Measurements from ENCODE around the gene FGD5.
A peak's percentile ranks its signal among the peaks of the same experiment; 100 is the strongest.

FGD5 gene

DNA sequence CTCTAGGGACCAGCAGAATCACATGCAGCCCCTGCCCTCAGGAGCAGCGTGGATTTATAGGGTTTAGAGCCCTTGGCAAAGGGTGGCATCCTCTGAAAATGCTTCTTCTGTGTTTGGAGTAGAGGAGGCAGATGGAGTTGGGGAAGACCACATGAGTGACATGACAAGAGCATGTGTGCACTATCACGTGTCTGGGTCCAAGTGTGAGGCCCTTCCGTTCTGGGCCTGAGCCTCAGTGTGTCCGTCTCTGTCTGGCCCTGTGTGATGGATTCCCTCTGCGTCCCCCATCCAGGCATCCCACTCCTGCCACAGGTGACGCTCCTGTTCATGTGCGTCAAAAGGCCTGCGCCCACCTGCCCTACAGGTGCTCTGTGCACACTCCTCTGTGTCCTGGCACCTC, 30.1 kb downstream of the FGD5 start:
- H3K27me3 ChIP-seq (ENCODE audit: insufficient read depth, low read length) = no peaks in the 10 kb centered on the region
- H3K9ac ChIP-seq (ENCODE audit: low read depth, low read length) = no peak overlapping the region
- no peak overlapping the region for H3K4me3 ChIP-seq (ENCODE audit: low read length)
- H3K27ac ChIP-seq (ENCODE audit: low read length) = no peak overlapping the region
- H3K4me1 ChIP-seq (ENCODE audit: insufficient read depth, low read length) = peaks cover 34% of the 10 kb centered on the region
- H3K9me3 ChIP-seq (ENCODE audit: insufficient read depth, low read depth, low read length) = no peaks in the 10 kb centered on the region
- no peaks in the 10 kb centered on the region for H3K36me3 ChIP-seq (ENCODE audit: insufficient read depth, low read depth, low read length)

DNA sequence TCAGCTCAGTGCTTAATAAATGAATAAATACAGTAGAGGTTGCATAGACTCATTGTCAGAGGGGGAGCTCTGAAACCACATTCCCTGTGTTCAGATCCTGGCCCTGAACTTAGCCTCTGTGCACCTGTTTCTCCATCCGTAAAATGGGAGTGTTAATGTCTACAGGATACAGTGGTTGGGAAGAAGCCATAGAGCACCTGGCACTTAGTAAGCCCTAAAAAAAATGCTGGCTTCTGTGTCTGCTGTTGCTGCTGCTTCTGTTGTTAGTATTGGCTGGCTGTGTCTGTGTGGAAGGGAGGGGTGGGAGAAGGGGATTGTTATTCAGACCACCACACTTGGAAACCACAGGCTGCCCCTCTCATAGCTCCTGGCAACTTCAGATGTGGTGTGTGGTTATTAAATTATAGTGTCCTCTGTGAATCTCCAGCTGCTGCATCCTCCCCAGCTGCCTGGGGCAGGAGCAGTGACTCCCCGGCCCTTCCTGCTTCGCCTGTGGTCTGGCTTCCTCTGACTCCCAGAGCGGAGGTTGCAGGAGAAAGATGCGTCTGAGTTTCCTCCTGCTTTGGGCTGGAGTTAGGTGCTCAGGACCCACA, 31.0 kb downstream of the FGD5 start:
- H3K9ac ChIP-seq (ENCODE audit: low read depth, low read length) = no peak overlapping the region
- no peaks in the 10 kb centered on the region for H3K27me3 ChIP-seq (ENCODE audit: insufficient read depth, low read length)
- H3K4me3 ChIP-seq (ENCODE audit: low read length) = no peak overlapping the region
- H3K27ac ChIP-seq (ENCODE audit: low read length) = no peak overlapping the region
- H3K9me3 ChIP-seq (ENCODE audit: insufficient read depth, low read depth, low read length) = no peaks in the 10 kb centered on the region
- no peaks in the 10 kb centered on the region for H3K36me3 ChIP-seq (ENCODE audit: insufficient read depth, low read depth, low read length)
- peaks cover 34% of the 10 kb centered on the region for H3K4me1 ChIP-seq (ENCODE audit: insufficient read depth, low read length)

DNA sequence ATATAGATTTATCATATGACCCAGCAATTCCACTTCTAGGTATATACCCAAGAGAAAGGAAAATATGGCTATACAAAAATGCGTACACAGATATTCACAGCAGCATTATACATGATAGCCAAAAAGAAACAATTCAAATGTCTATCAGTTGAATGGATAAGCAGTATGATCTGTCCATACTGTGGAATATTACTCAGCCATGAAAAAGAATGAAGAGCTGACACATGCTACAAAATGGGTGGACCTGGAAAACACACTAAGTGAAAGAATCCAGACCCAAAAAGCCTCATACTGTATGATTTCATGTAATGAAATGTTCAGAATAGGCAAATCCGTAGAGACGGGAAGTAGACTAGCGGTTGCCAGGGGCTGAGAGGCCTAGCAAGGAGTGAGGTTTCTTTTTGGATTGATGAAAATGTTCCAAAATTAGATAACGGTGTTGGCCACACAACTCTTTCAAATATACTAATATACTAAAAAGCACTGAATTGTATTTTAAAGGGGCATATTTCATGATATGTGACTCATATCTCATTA, 33.4 kb downstream of the FGD5 start:
- Histone ChIP-seq H3K4me3 (ENCODE audit: low read length) (no peak overlapping the region), H3K9ac (ENCODE audit: low read depth, low read length) (no peak overlapping the region), H3K27ac (ENCODE audit: low read length) (no peak overlapping the region), H3K4me1 (ENCODE audit: insufficient read depth, low read length) (peaks cover 17% of the 10 kb centered on the region), H3K9me3 (ENCODE audit: insufficient read depth, low read depth, low read length) (no peaks in the 10 kb centered on the region), H3K27me3 (ENCODE audit: insufficient read depth, low read length) (no peaks in the 10 kb centered on the region), H3K36me3 (ENCODE audit: insufficient read depth, low read depth, low read length) (no peaks in the 10 kb centered on the region)

DNA sequence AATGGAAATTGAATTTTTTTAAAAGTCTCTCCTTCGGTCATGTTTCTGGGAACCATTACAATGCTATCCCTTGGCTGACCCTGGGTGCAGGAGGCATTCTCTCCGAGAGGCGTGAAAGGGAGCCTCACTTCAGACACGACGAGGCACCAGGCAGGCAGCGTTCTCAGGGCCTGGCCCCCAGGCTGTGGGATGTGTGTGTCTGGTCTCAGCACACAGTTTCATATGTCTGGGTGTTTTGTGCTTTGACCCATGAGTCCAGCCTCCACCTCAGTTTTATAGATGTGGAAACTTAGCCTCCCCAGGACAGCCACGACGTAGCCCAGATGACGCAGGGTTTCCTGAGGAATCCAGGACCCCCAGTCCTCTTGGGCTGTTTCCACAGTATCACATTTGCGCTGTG, 34.0 kb downstream of the FGD5 start:
- no peak overlapping the region for H3K4me3 ChIP-seq (ENCODE audit: low read length)
- 0 out of 2 replicates have a peak overlapping the region, but pooled peaks have one; percentile 35 for H3K9ac ChIP-seq (ENCODE audit: low read depth, low read length)
- H3K9me3 ChIP-seq (ENCODE audit: insufficient read depth, low read depth, low read length) = no peaks in the 10 kb centered on the region
- H3K27me3 ChIP-seq (ENCODE audit: insufficient read depth, low read length) = no peaks in the 10 kb centered on the region
- no peaks in the 10 kb centered on the region for H3K36me3 ChIP-seq (ENCODE audit: insufficient read depth, low read depth, low read length)
- no peak overlapping the region for H3K27ac ChIP-seq (ENCODE audit: low read length)
- peaks cover 12% of the 10 kb centered on the region; the same call in 1 of the 2 replicates for H3K4me1 ChIP-seq (ENCODE audit: insufficient read depth, low read length)

DNA sequence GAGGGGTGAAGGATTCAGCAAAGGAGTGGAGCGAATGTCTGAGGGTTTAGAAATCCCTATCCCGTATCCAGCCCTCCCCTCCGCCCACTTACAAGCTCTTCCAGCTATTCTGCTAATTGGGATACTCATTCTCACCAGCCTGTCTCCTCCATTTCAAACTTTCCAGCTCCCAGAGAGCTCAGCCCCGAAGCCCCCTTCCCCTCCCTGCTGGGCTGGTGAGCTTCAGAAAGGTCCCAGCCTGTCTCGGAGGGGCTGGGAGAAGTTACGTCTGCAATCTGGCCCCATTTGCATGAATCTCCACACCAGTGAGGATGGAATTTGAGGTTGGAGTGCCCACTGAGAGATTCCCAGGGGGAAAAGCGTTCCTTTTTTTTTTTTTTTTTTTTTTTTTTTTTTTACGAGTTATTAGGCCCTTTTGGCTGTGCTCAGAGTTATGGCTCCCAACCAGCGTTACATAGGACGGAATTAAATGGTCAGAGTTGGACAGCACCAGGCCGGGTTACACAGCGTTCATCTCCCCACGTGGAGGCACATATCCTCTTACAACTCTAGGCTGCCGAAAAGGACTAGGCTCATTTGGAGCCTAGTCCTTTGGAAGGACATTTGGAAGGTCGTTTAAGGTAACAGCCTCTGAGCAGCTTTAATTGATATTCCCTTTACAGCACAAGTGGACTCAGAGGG, 34.6 kb downstream of the FGD5 start:
- H3K36me3 ChIP-seq (ENCODE audit: insufficient read depth, low read depth, low read length) = no peaks in the 10 kb centered on the region
- H3K9me3 ChIP-seq (ENCODE audit: insufficient read depth, low read depth, low read length) = no peaks in the 10 kb centered on the region
- no peak overlapping the region for H3K4me3 ChIP-seq (ENCODE audit: low read length)
- 0 out of 2 replicates have a peak overlapping the region, but pooled peaks have one; percentile 35 for H3K9ac ChIP-seq (ENCODE audit: low read depth, low read length)
- H3K4me1 ChIP-seq (ENCODE audit: insufficient read depth, low read length) = peaks cover 7% of the 10 kb centered on the region; the same call in 1 of the 2 replicates
- no peak overlapping the region for H3K27ac ChIP-seq (ENCODE audit: low read length)
- H3K27me3 ChIP-seq (ENCODE audit: insufficient read depth, low read length) = no peaks in the 10 kb centered on the region

DNA sequence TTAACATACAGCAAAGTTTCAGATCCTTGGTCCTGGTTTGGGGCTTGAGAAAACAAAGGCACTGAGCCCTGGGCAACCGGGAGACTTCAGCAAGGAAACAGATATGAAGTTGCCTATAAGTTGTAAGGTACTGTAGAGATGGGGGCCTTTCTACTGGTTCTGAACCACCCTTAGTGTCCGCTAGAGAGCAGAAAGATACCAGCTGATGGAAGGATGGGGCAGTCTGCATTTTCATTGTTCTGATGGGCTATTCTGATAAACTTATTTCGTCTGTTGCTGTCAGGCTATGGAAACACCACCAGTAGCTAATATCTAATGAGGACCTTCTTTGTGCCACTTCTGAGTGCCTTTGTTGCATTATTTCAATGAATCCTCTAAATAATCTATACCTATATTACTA, 38.7 kb downstream of the FGD5 start:
- Histone ChIP-seq H3K9me3 (ENCODE audit: insufficient read depth, low read depth, low read length) (no peaks in the 10 kb centered on the region), H3K27me3 (ENCODE audit: insufficient read depth, low read length) (no peaks in the 10 kb centered on the region), H3K4me1 (ENCODE audit: insufficient read depth, low read length) (peaks cover 3% of the 10 kb centered on the region; the same call in 1 of the 2 replicates), H3K36me3 (ENCODE audit: insufficient read depth, low read depth, low read length) (no peaks in the 10 kb centered on the region), H3K9ac (ENCODE audit: low read depth, low read length) (no peak overlapping the region), H3K4me3 (ENCODE audit: low read length) (no peak overlapping the region), H3K27ac (ENCODE audit: low read length) (no peak overlapping the region)

DNA sequence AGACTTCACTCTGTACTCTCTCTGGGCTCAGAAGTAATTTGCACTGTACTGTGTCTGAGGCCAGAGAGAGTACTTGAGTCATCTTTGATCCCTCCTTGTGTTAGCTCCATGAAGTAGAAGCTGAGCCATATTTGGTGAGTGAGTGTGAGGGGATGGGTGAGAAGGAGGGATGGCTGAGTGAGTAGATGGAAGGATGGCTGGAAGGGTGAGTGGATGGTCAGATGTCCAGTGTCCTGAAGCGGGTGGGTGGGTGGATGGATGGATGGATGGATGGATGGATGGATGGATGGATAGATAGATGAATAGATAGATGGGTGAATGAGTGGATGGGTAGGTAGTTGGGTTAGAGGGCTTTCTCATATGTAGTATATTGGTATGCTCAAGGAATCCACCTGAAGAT, 39.3 kb downstream of the FGD5 start:
- peaks cover under 1% of the 10 kb centered on the region; the same call in 1 of the 2 replicates for H3K4me1 ChIP-seq (ENCODE audit: insufficient read depth, low read length)
- H3K9me3 ChIP-seq (ENCODE audit: insufficient read depth, low read depth, low read length) = no peaks in the 10 kb centered on the region
- H3K27me3 ChIP-seq (ENCODE audit: insufficient read depth, low read length) = no peaks in the 10 kb centered on the region
- H3K4me3 ChIP-seq (ENCODE audit: low read length) = no peak overlapping the region
- H3K27ac ChIP-seq (ENCODE audit: low read length) = no peak overlapping the region
- no peaks in the 10 kb centered on the region for H3K36me3 ChIP-seq (ENCODE audit: insufficient read depth, low read depth, low read length)
- H3K9ac ChIP-seq (ENCODE audit: low read depth, low read length) = no peak overlapping the region

DNA sequence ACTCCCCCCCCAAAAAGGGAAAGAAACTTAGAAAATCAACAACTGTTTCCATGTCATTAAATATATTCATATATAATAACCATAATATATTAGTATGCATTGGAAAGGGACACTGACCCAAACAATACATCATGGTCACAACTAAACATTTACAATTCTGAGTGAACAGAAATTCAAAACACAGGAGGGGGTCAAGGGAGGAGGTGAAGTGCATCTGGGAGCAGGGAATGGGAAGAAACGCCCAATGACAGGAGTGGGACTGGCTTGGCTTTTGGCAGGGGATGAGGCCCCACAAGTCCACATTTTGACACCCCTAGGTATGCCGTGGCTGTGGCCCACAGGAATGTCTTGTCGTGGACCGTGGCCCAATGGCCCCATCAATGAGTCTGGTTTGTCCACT, 41.1 kb downstream of the FGD5 start:
- no peak overlapping the region for H3K27ac ChIP-seq (ENCODE audit: low read length)
- no peak overlapping the region for H3K9ac ChIP-seq (ENCODE audit: low read depth, low read length)
- H3K36me3 ChIP-seq (ENCODE audit: insufficient read depth, low read depth, low read length) = no peaks in the 10 kb centered on the region
- H3K9me3 ChIP-seq (ENCODE audit: insufficient read depth, low read depth, low read length) = no peaks in the 10 kb centered on the region
- H3K4me1 ChIP-seq (ENCODE audit: insufficient read depth, low read length) = peaks cover 12% of the 10 kb centered on the region; the same call in 1 of the 2 replicates
- H3K4me3 ChIP-seq (ENCODE audit: low read length) = no peak overlapping the region
- no peaks in the 10 kb centered on the region for H3K27me3 ChIP-seq (ENCODE audit: insufficient read depth, low read length)

DNA sequence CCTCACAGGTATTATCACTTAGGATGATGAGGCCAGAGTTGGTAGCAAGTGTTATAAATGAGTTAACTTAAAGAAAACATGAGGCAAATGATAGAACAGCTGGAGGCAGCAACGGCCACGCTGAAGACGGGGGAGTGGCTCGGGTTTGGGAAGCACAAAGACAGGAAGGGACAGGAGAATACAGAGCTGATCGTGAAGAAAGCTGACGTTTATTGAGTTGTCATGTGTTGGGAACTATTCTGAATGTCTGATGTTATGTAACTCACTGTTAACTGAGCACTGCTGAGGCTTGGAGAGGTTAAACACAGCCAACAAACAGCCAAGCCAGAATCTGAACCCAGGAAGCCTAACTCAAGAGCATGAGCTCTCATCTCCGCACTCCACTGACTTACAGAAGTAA, 42.3 kb downstream of the FGD5 start:
- peaks cover 12% of the 10 kb centered on the region; the same call in 1 of the 2 replicates for H3K4me1 ChIP-seq (ENCODE audit: insufficient read depth, low read length)
- no peak overlapping the region for H3K9ac ChIP-seq (ENCODE audit: low read depth, low read length)
- H3K36me3 ChIP-seq (ENCODE audit: insufficient read depth, low read depth, low read length) = no peaks in the 10 kb centered on the region
- H3K27ac ChIP-seq (ENCODE audit: low read length) = no peak overlapping the region
- no peaks in the 10 kb centered on the region for H3K27me3 ChIP-seq (ENCODE audit: insufficient read depth, low read length)
- H3K9me3 ChIP-seq (ENCODE audit: insufficient read depth, low read depth, low read length) = no peaks in the 10 kb centered on the region
- H3K4me3 ChIP-seq (ENCODE audit: low read length) = no peak overlapping the region

DNA sequence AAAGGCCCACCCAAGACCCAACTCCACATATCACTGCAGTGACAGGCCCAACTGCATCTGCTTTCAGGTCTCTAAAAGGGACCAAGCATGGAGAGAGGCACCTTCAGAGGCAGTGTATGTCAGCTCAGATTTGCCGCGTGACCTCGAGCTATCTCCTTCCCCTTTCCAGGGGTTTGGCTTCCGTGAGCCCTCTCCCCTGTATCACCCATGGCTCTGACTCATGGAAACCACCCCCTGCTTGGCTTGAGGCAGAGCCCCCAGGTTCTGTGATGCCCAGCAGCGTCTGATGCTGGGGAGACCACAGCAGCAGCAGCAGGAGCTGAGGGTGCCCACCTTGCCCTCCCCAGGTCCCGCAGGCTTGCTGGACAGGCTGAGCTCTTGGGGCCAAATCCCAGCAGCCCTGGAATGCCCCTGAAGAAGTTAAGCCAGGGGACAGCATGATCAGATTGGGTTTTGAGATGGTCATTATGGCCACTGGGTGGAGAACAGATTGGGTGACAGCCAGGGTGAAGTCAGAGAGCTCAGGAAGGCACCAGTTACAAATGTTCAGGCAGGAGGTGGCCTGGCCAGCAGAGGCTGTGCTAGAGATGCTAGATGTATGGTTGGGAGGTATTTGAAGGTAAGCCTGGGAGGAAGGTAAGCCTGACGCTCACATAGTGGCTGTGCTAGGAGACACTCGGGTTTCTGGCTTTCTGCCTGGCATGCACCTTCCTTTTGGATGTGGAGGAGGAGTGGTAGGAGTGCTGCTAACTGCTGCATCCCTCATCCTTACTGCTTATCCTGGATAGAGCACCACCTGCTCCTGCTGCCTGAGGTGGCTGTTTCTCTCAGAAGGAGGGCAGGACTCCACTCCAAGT, 42.9 kb downstream of the FGD5 start:
- no peak overlapping the region for H3K9ac ChIP-seq (ENCODE audit: low read depth, low read length)
- no peak overlapping the region for H3K4me3 ChIP-seq (ENCODE audit: low read length)
- no peak overlapping the region for H3K27ac ChIP-seq (ENCODE audit: low read length)
- no peaks in the 10 kb centered on the region for H3K9me3 ChIP-seq (ENCODE audit: insufficient read depth, low read depth, low read length)
- H3K4me1 ChIP-seq (ENCODE audit: insufficient read depth, low read length) = peaks cover 12% of the 10 kb centered on the region; the same call in 1 of the 2 replicates
- H3K36me3 ChIP-seq (ENCODE audit: insufficient read depth, low read depth, low read length) = no peaks in the 10 kb centered on the region
- H3K27me3 ChIP-seq (ENCODE audit: insufficient read depth, low read length) = no peaks in the 10 kb centered on the region

DNA sequence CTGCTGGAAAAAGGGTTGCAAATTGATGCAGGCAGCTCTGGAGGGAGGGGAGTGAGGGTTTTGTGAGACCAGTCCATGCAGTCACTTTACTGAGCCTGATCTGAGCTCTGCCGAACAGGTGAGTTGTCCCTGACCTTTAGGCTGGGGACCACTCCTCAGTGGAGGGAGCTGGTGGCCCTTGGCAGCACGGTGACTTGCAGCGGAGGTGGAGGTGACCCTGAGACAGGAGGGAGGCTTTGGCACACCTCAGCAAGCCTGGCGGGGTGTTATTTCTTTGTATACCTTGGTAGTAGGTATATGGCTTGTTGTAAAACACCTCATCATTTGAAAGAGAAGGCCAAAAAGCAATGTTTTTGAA, 43.5 kb downstream of the FGD5 start:
- H3K4me1 ChIP-seq (ENCODE audit: insufficient read depth, low read length) = peaks cover 12% of the 10 kb centered on the region; the same call in 1 of the 2 replicates
- H3K9me3 ChIP-seq (ENCODE audit: insufficient read depth, low read depth, low read length) = no peaks in the 10 kb centered on the region
- no peaks in the 10 kb centered on the region for H3K36me3 ChIP-seq (ENCODE audit: insufficient read depth, low read depth, low read length)
- no peak overlapping the region for H3K27ac ChIP-seq (ENCODE audit: low read length)
- H3K9ac ChIP-seq (ENCODE audit: low read depth, low read length) = no peak overlapping the region
- no peak overlapping the region for H3K4me3 ChIP-seq (ENCODE audit: low read length)
- H3K27me3 ChIP-seq (ENCODE audit: insufficient read depth, low read length) = no peaks in the 10 kb centered on the region
